ENCODE data around the gene UBE2E2.
"Not testable (repeated sequence)": the region's sequence is repeated elsewhere in the genome, so short reads cannot be mapped to it uniquely, and the experiment has no call there.

UBE2E2 gene

DNA sequence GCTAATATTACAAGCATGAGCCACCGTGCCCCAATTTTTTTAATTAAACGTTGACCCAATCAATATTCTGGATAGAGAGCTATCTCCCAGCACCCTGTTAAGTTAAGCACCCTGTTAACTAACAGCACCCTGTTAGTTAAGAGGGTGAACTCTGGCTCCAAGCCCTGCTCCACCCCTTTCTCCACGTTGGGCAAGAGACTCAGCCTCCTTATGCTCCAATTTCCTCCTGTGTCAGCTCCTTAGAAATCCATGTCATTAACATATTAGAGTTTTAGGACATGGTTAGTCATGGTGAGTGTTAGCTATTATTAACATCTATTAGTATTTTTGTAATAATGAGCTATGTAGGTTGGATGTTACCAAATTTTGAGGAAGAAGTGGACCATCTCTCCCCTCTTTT is 385.4 kb downstream of the UBE2E2 start:
- DNase-seq (ENCODE audit: low spot score) = no peak

DNA sequence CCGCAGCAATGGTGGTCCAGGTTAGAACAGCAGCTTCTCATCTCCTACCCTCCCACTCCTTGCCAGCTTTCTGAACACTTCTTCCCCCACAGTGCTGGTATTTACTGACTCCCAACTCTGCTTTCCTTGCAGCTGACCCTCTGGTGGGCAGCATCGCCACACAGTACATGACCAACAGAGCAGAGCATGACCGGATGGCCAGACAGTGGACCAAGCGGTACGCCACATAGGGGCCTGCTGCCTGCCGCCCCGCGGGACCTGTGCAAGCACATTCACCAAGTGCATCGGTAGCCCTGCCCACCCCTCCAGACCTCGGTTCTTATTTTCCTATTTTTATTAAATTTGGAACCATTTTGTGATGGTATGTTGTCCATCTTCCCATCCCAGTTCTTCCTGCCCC is 386.5 kb downstream of the UBE2E2 start:
- DNase-seq (ENCODE audit: low spot score) = no peak

DNA sequence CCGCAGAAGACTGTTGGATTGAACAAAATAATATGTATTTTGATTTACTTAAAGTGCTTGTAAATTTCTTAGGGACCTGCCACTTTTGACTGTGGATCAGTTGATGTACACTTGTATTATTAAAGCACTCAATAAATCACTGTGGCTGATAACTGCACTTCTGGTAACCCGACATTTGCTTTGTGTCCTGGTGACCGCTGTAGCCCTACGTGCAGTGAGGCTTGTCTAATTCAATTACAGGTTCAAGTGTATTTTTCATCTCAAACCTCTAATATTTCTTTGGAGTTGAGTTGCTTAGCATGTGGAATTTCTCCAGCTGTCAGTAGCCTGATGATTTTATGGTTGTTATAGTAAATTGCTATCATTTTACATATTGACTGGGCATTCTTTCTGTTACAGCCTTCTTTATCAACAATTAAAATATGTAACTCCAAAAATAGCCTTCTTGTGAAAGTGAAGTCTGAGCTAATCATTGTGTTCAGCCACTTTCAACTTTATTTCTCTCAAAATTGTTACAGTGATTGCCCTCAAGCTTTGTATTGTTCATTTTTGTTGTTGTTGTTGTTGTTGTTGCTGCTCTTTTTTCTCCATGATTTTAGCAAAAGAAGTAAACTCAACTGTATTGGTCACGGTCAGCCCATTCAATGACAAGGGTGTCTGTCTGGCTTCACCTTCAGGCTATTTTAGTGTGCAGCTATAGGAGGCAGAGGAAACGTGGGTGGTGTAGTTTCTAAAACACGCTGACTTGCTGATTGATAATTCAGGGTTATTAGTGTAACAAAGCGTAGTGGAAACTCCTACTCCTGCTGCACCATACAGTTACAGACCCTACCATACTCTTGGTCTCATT is 387.5 kb downstream of the UBE2E2 start:
- no peak for DNase-seq (ENCODE audit: low spot score)

DNA sequence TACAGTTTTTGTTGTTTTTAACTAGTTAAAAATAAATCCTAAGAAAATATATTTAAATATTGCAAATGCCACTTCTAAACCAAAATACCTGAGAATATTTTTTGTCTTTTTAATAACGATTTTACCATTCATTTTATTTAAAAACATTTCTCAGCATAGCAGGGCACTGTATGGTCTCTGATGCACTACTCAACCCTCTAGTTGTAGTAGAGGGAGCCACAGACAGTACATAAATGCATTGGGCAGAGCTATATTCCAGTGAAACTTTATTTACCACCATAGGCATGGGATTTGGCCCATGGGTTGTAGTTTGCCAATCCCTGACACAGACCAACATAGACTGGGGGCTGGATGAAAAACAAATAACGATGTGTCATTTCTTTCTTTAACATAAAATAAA is 388.2 kb downstream of the UBE2E2 start:
- no peak for DNase-seq (ENCODE audit: low spot score)

DNA sequence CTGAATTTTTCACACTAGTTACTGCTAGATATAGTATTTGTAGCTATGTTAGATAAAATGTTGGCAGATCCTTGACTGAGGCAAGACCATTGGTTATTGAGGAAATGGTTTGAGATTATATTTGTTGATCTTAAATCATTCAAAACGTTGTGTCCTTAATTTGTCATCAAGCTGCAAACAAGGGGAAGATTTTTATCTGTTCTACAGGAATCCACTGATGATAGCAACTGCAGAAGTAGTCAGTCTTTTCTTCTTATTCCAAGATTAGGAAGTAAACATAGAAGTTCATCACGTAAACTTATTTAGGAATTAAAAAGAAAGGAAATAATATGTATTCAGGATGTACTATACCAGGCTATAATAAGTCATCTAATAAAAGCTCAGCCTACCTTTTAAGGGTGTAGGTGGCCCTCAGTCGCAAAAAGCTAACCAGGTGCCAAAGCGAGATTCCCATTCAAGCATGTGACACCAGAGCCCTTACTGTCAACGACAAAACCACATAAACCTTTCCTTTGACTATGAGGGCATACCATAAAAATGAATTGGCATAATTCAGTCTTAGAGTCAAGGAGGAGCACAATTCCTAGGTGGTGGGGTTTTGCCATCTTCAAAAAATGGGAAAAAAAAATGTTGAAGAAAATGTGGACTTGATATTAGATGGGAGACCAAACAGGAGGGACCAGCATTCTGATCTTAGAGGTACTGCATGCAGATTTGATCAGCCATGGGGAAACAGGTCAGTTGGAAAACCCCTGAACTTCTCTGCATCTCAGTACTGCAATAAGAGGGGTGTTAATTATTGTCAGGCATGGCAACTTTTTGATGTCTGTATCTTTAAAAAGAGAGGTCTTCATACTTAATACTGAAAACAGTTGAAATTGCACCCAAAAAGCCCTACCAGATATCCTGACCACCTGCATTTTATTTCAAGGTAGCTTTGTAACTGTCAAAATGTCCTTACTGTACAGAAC is 390.1 kb downstream of the UBE2E2 start:
- no peak for DNase-seq (ENCODE audit: low spot score)

DNA sequence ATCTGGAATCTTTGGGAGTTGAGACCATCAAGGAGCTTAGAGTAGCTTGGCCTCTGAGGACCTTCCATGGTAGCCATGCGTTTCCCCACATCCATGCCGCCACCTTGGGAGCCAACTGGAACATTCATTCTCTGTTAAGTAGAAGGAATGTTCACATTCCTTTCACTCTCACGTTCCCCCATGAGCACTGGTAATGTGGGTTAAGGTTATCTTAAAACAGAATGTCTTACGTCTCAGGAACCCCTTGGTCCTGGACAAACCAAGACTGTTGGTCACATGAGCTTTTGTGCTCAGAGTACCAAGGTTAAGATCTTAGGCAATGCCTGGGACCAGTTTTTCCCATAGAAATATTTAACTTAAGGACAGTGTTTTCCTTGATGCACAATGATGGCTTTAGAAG is 390.9 kb downstream of the UBE2E2 start:
- no peak for DNase-seq (ENCODE audit: low spot score)

DNA sequence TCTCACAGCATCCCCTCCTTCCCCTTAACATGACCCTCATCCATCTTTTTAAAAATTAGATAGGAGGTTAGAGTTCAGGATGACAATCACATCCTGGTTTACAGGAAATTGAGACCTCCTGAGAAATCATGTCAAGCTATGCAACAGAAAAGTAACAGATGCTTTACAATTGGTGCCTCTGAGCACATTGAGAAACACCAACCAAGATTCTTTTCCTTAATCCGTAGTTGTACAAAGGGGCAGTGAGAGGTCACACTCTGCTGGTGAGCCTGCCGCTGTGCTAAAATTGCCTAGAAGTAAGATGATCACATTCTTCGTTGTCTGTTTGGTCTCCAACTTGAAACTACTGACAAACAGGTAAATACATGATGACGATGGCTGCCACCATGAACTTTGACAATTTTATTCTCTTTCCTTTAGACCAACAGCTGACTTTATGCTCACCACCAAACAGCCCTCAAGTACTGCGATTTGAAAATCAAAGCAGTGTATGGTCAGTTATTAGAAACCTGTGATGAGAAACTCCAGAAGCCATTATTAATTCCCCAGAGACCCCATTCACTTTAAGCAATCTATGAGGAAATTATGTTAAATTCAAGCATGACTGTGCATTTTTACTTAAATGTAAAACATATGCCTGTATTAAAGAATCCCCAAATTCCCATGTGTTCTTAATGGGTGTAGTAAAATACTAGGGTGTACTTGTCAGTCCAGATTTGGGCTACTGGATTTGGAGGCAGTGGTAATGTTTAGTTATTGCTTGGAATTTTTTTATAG is 392.0 kb downstream of the UBE2E2 start:
- DNase-seq (ENCODE audit: low spot score) = no peak

DNA sequence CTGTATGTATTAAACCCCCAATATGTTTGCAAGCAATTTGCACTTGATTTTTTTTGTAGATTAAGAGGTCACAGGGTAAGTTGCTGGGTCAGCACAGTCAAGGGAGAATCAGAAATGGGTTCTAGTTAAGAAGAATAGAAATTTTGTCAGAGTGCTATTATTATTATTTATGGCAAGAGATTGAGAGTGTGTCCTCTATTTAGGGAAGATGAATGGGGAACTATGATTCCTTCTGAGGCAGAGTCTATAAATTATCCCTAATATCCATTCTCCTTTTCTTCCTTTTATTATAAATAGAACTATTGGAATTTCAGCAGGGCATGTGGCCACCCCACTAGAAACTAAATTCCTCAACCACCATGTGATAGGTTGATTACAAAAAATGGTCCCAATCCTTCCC is 392.7 kb downstream of the UBE2E2 start:
- no peak for DNase-seq (ENCODE audit: low spot score)

DNA sequence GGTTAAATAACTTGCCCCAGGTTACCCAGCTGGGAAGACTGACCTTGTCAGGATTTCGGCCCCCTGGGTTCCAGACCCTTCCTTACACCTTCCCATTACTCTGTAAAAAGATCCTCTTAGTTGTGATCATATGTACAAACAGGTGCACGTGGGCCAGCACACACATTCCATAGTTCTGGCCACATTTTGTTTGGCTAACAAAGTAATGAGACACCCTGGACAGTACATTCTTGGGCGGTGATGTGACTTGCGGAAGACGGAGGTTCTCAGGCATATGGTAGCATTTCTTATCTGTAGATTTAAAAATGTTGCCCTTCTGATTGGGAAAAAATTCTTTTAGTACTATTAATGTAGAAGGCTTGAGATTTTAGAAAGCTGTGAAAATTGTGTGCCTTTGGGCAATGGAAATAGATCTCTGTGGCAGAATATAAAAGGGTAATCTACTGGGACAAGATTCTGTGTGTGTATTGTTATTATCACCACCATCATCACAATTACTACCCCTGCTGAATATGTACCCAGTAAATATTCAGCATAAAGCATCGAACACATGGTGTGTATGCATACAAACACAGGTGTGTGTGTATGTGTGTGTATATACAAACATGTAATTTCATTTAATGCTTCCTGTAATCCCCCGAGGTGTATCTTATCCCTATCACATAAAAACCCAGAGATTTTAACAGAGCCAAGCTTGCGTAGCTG is 397.2 kb downstream of the UBE2E2 start:
- DNase-seq (ENCODE audit: low spot score) = peak; percentile 70

DNA sequence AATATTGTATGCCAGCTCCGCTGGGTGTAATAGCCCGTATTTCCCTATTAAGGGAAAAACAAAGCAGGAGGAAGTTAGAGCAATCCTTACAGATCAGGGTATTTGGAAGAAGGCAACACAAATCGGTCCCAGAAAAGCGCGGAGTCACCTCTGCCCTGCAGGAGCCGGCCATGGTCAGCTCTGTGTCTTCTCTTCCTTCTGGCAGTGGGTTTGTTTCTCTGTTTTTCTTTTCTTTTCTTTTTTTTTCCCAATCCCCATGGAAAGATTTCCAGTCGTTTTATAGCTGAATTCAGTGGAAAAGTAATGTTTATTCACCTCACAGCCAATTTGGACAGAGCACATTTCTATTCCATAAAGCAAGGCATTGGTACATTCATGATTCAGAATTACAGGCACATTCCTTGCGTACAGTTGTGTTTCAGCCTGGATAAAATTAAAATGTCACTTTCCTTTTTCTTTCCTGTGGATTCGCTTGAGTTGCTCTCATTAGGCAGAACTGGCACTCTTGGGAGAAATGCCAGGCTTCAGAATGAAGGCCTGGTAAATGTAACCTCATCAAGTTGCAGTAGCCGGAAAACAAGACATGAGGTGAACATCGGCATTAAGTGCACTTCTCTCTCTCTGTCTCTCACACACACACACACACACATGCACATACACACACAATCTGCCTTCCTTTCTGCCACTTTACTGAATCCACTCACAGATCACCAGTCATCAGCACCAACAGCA is 398.1 kb downstream of the UBE2E2 start:
- no peak for DNase-seq (ENCODE audit: low spot score)

DNA sequence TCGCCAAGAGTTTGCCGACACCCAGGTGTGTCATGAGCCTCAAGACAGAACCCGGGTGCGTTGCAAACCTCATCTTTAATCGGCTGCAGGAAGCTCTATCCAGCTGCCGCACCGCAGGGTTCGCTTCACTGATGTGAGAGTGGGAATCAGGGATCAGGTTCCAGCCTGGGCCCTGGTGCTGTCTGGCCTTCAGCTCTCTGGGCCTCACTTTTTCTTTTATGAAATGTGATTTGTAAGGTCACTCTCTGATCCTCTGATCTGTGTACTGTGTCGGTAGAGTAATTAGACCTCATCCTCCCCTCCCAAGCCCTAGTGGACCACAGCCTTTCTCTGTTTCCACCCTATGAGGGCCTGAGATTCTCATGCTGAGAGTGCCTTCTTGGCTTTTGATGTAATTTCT is 399.8 kb downstream of the UBE2E2 start:
- no peak for DNase-seq (ENCODE audit: low spot score)

DNA sequence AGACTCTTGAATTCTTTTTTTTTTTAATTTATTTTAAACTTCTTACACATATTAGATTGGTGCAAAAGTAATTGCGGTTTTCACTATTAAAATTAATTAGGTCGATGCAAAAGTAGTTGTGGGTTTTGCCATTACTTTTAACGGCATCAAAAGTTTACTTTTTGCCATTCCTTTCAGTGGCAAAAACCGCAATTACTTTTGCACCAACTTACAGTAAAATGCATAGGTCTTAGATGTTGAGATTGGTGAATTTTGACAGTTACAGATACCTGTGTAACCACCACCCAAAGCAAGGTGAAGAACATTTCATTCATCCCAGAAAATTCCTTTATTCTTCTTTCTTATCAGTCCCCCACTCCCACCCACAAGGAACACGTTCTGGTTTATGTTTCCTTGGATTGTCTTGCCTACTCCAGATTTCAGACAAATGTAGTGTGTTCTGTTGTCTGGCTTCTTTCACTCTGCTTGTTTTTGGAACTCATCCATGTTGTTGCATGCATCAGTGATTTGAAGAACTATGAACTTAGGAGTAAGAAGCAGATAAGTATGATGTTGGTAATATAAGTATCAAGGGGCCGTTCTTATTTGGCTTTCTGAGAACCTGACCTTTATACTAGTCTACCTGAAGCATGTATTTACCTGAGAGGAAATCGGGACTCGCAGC is 404.2 kb downstream of the UBE2E2 start:
- no peak for DNase-seq (ENCODE audit: low spot score)

DNA sequence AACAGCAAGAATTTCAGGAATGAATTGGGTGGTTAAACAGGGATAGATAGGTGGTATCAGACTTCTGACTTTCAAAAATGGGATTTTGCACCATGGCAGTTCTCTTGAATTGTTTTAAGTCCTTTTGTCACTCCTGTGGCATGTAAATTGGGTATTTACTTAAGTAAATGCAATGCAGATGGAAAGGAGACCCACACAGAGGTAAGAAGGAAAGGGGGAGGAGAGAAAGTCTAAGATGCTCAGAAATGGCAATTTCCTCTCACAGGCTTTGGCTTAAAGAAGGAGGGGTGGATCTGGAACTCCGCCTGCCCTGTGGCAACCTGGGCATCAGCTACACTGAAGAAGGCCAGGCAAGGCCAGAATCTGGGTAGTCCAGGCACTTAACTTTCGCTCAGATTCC is 405.5 kb downstream of the UBE2E2 start:
- DNase-seq (ENCODE audit: low spot score) = no peak

DNA sequence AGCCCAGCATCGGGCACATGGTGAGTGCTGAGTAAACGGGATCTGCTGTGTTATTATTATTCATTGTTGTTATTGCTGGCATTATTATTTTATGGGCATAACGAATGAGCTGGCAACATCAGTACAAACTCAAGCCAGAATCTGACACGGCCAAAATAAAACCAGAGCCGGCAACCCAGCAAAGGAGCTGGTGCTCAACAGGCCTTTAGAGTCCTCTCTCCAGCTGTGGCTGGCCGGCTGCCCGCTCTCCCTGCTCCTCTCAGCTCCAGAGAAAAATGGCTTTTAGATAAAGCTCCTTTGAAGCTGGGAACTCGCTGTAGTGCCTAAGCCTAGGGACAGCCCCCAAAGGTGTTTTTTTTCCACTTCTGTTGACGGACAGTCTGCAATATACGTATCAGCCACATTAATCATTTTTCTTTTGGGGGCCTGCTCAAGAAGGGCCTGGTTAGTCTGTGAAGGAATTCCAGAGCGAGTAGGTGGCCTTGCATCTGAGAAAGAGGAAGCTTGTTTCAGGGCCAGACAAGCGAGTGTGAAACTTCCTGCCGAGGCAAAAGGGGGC is 408.7 kb downstream of the UBE2E2 start:
- peak; percentile 18 for DNase-seq (ENCODE audit: low spot score)

DNA sequence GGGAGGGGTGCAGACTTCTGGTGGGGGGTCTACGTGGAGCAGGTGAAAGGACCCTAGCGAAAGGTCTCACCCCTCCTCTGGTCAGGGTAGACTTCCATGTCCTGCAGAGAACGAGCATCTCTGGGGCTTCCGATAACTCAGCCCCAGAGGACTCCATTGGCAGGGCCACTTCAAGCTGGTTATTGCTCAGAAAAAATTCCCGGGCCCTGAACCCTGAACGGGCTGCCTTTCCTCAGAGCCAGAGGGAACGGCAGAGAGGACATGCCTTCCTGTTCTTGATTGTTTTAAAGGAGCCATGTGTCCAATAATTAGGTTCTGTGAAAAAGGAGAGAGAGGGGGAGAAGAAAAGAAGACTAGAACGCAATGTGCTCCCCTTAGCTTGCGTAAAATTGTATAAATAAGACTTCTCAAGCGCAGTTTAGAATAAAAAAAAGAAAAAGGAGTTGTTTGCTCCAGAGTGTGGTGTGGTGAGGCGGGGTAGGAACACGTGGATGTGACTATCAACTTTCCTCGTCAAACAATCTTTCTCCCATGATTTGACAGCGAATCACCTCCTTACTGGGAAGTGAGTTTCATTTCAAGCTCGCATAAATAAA is 409.3 kb downstream of the UBE2E2 start:
- DNase-seq (ENCODE audit: low spot score) = no peak

DNA sequence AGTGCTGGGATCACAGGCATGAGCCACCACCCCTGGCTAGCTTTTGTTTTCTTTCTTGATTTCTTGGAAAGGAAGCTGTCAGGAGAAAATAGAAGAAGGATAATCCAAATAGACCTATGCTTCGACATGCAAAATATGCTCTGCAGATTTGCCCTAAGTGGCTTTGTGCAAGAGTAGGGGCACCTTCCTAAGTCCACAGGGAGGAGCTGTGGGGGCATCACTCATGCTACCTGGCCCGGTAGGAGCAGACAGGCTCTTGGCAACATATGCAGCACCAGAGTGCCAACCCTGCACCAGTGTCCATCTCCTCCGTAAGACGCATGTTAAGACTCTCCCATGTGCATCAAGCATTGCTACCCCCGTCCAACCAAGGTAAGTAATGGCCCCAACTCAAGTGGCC is 411.9 kb downstream of the UBE2E2 start:
- no peak for DNase-seq (ENCODE audit: low spot score)

DNA sequence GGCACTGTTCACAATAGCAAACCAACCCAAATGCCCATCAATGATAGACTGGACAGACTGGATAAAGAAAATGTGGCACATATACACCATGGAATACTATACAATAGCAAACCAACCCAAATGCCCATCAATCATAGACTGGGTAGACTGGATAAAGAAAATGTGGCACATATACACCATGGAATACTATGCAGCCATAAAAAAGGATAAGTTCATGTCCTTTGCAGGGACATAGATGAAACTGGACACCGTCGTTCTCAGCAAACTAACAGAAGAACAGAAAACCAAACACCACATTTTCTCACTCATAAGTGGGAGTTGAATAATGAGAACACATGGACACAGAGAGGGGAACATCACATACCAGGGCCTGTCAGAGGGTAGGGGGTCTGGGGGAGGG is 415.3 kb downstream of the UBE2E2 start:
- DNase-seq (ENCODE audit: low spot score) = not testable (repeated sequence)

DNA sequence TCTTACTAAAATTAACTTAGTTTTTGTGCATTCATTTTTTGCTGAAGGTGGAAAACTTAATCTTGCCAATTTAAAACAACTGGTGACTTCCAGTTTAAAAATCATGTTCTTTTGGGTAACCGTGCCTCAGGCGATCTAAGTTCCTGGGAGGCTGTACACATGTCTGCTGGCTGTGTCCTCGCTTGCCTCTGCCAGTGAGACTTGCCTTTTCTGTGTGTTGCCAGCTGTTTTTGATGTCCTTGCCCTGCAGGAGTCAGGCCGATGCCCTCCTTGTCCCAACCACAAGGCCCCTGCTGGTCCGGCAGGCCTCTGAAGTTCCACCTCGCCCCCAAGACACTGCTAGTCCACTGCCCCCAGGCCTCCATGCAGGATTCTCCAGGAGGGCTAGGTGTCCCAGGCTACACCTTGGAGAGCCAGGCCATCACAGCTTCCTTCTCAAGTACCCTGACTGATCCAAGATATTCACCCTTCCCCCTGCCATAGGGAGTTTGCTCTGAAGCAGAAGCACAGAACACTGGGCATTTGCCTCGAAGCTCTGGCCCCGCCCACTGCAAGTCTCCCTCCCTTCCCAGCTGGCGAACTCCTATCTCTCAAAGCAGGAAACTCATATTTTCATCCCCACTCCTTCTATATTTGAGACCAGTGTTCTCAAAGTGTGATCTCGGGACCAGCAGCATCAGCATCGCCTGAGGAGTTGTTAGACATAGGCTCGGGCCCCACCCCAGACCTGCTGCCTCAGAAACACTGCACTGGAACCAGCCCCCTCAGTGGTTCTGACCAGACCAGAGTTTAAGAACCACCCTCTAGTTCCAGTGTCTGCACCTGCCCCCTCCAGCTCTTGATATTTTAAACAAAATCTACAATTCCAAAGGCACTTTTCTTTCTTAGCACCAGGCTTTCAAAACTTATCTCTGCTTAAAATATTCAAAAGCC is 416.8 kb downstream of the UBE2E2 start:
- no peak for DNase-seq (ENCODE audit: low spot score)

DNA sequence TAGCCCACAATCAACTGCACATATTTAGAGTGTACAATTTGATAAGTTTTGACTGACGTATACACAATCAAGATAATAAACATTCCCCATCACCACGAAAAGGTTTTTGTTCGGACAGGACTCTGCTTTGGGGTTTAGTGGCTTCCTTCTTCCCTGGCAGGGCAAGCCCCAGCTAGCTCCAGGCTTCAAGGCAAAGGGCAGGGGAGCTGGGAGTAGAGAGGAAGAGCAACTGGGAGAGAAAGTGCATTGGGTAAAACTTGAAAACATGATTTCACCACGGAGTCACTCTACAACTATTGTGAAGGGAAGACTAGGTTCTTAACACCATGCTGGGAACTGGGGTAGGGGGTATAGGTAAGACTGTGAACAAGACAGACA is 417.5 kb downstream of the UBE2E2 start:
- DNase-seq (ENCODE audit: low spot score) = no peak

All from AG08396 (cell line).